Measurements from ENCODE around the gene UROC1.

Gene UROC1

GRCh38 chr3:126517291-126517951 lies at the start of gene UROC1:
Gene UROC1 (minus strand): TSS chr3:126517773. CDS start chr3:126517719, 54 bp downstream.
- DNase-seq (ENCODE audit: low read depth): no peak

- no peak for DNase-seq (ENCODE audit: low read depth)
Measured at GRCh38 chr3:126562737-126563276, 45.2 kb upstream of the UROC1 start.

- DNase-seq (ENCODE audit: low read depth): no peak
Measured at GRCh38 chr3:126558336-126559071, 40.9 kb upstream of the UROC1 start, which contains the start of gene C3orf22. Gene C3orf22 (minus strand): TSS chr3:126558932. CDS start chr3:126553390, 5,542 bp downstream.

- no peak for DNase-seq (ENCODE audit: low read depth)
Measured at GRCh38 chr3:126557761-126558160, 40.2 kb upstream of the UROC1 start.

GRCh38 chr3:126557415-126557745 lies 39.8 kb upstream of the UROC1 start:
- DNase-seq (ENCODE audit: low read depth): no peak

- DNase-seq (ENCODE audit: low read depth): no peak
Measured at GRCh38 chr3:126556637-126557414, 39.3 kb upstream of the UROC1 start.

- DNase-seq (ENCODE audit: low read depth): no peak
Measured at GRCh38 chr3:126555795-126556636, 38.4 kb upstream of the UROC1 start.

GRCh38 chr3:126554560-126555525 lies 37.3 kb upstream of the UROC1 start:
- no peak for DNase-seq (ENCODE audit: low read depth)

GRCh38 chr3:126553284-126554084 lies 35.9 kb upstream of the UROC1 start:
- no peak for DNase-seq (ENCODE audit: low read depth)

GRCh38 chr3:126552688-126553283 lies 35.2 kb upstream of the UROC1 start:
- DNase-seq (ENCODE audit: low read depth): no peak

GRCh38 chr3:126551839-126552687 lies 34.5 kb upstream of the UROC1 start:
- DNase-seq (ENCODE audit: low read depth): no peak

GRCh38 chr3:126551121-126551838 lies 33.7 kb upstream of the UROC1 start:
- DNase-seq (ENCODE audit: low read depth): no peak

- no peak for DNase-seq (ENCODE audit: low read depth)
Measured at GRCh38 chr3:126550488-126551051, 33.0 kb upstream of the UROC1 start.

- no peak for DNase-seq (ENCODE audit: low read depth)
Measured at GRCh38 chr3:126549861-126550487, 32.4 kb upstream of the UROC1 start.

- DNase-seq (ENCODE audit: low read depth): no peak
Measured at GRCh38 chr3:126548556-126549466, 31.2 kb upstream of the UROC1 start.

GRCh38 chr3:126547721-126548120 lies 30.1 kb upstream of the UROC1 start:
- DNase-seq (ENCODE audit: low read depth): no peak

All from iris pigment epithelial cell (primary cell).